AG04450 (cell line): ENCODE results near the gene DENND5B. TPM values are rescaled to one million over a fixed set of nuclear protein-coding genes. Genes with fewer than 3 reads are reported as not detected.
A peak's percentile ranks its signal among the peaks of the same experiment; 100 is the strongest.
"Not testable (repeated sequence)": the region's sequence is repeated elsewhere in the genome, so short reads cannot be mapped to it uniquely, and the experiment has no call there.

Experiments
- CTCF ChIA-PET: fragments of 300-600, 350-600 bp; formaldehyde crosslinking; extraction: SDS; loops from one replicate; lab custom pipeline; 2022; ENCODE audit warnings: antibody characterized with exemption, inconsistent platforms; lab: Charles Lee
- POLR2A ChIA-PET: fragments of 350-600 bp; formaldehyde crosslinking; extraction: SDS; loops from one replicate; lab custom pipeline; 2021; ENCODE audit warnings: antibody characterized with exemption, inconsistent platforms; lab: Yijun Ruan, JAX
- DNase-seq: peaks from one replicate; pipeline ENCODE4 v3.0.0-alpha.2; 2011; ENCODE audit warnings: low read depth, low spot score
- H3K27ac ChIP-seq: one replicate; pipeline ENCODE4 v1.5.1; 2012; ENCODE audit warnings: low read depth, low read length, control low read depth
- H3K27me3 ChIP-seq: one replicate; pipeline ENCODE4 v1.6.0; 2012; ENCODE audit warnings: low read length; ENCODE audit not compliant: control insufficient read depth, insufficient read depth
- H3K4me3 ChIP-seq: 2 replicates; pipeline ENCODE4 v1.5.1; 2011; ENCODE audit warnings: mild to moderate bottlenecking, low read depth, low read length, control low read depth
- H3K9me3 ChIP-seq: 2 replicates; pipeline ENCODE4 v1.5.1; 2012; ENCODE audit warnings: low read length; ENCODE audit not compliant: control insufficient read depth, insufficient read depth
- CTCF ChIP-seq: IDR thresholded peaks from 2 replicates; pipeline ENCODE4 v1.5.1; 2011; ENCODE audit warnings: low read depth, low read length, control low read depth, inconsistent platforms
- polyA plus RNA-seq: library from polyadenylated mRNA; depleted of rRNA; stranded (reverse); fragments of >200 nt; gene quantifications from 2 replicates; pipeline ENCODE4 v1.2.3, GENCODE V29; 2011

Gene DENND5B
- polyA plus RNA-seq, 1 experiment = 17.3 TPM

- ChIA-PET CTCF (no interaction called here), POLR2A (interaction anchor here (1.6 kb wide), 1 partner anchor 11 kb away, joined by 5 read pairs; no protein-coding TSS in a partner anchor)
- no peak for TF ChIP-seq CTCF
- DNase-seq = no peak
- H3K4me3 ChIP-seq = no peak overlapping the region
- H3K27ac ChIP-seq = peak overlapping the region; percentile 39
- no peaks in the 10 kb centered on the region for H3K27me3 ChIP-seq
- peaks cover 8% of the 10 kb centered on the region for H3K9me3 ChIP-seq
Observed at GRCh38 chr12:31507966-31508365, 83.0 kb downstream of the DENND5B start.

GRCh38 chr12:31506515-31507306, 84.2 kb downstream of the DENND5B start:
- Histone ChIP-seq H3K27ac (no peak overlapping the region), H3K9me3 (peaks cover 8% of the 10 kb centered on the region), H3K4me3 (no peak overlapping the region), H3K27me3 (no peaks in the 10 kb centered on the region)
- no peak for TF ChIP-seq CTCF
- POLR2A ChIA-PET = interaction anchor here (0.6 to 1.6 kb wide), 2 partner anchors 12 to 83 kb away, joined by 3 to 5 read pairs; no protein-coding TSS in a partner anchor
- CTCF ChIA-PET = no interaction called here
- no peak for DNase-seq

- TF ChIP-seq CTCF = no peak
- CTCF ChIA-PET = interaction anchor here (0.7 to 2.2 kb wide), 2 partner anchors 13 to 18 kb away, joined by 4 read pairs; no protein-coding TSS in a partner anchor
- Histone ChIP-seq H3K4me3 (no peak overlapping the region), H3K27ac (no peak overlapping the region), H3K27me3 (no peaks in the 10 kb centered on the region), H3K9me3 (peaks cover 8% of the 10 kb centered on the region)
- DNase-seq = no peak
- POLR2A ChIA-PET = no interaction called here
Observed at GRCh38 chr12:31504625-31505222, 86.2 kb downstream of the DENND5B start.

- H3K4me3 ChIP-seq, H3K9me3 ChIP-seq, DNase-seq, H3K27ac ChIP-seq, H3K27me3 ChIP-seq, POLR2A ChIA-PET: not testable (repeated sequence)
- CTCF ChIA-PET = interaction anchor here (0.6 kb wide), 1 partner anchor 983 kb away, joined by 4 read pairs; no protein-coding TSS in a partner anchor
Observed at GRCh38 chr12:31501014-31501413, 89.9 kb downstream of the DENND5B start.

- Histone ChIP-seq H3K27me3 (no peaks in the 10 kb centered on the region), H3K27ac (no peak overlapping the region), H3K9me3 (no peaks in the 10 kb centered on the region), H3K4me3 (no peak overlapping the region)
- no peak for TF ChIP-seq CTCF
- CTCF ChIA-PET = interaction anchor here (1.2 kb wide), 1 partner anchor 12 kb away, joined by 3 read pairs; no protein-coding TSS in a partner anchor
- no peak for DNase-seq
- POLR2A ChIA-PET = no interaction called here
Observed at GRCh38 chr12:31499567-31499966, 91.4 kb downstream of the DENND5B start.
